GM12878 (cell line): Measurements from ENCODE around the gene SETD7. TPM values are rescaled to one million over a fixed set of nuclear protein-coding genes. Genes with fewer than 3 reads are reported as not detected.

Experiments
- ATAC-seq: fragments of 200-7000 bp; cut with Tn5 transposase; 3 replicates; pipeline ENCODE4 v1.9.1; 2020; ENCODE audit warnings: mild to moderate bottlenecking, moderate library complexity
- BruUV-seq: library from RNA; stranded (reverse); fragments of 400-500 nt; replicated peaks from 2 replicates; lab custom pipeline; 2021; lab: Mats Ljungman, UMichigan
- CTCF ChIA-PET: fragments of 300-600 bp; sonication (Branson Sonifier 250); formaldehyde crosslinking; extraction: SDS; loops from one replicate; lab custom pipeline; 2021; ENCODE audit warnings: inconsistent platforms; lab: Yijun Ruan, JAX
- POLR2A ChIA-PET: fragments of 350-600 bp; formaldehyde crosslinking; extraction: SDS; loops from one replicate; lab custom pipeline; 2021; ENCODE audit warnings: inconsistent platforms; lab: Charles Lee
- RAD21 ChIA-PET: fragments of 300-600 bp; sonication (Branson Sonifier 250); formaldehyde crosslinking; loops from one replicate; lab custom pipeline; 2023; ENCODE audit warnings: antibody characterized with exemption; ENCODE audit not compliant: unreplicated experiment; lab: Charles Lee
- SMC1A ChIA-PET: fragments of 300-600 bp; sonication (Branson Sonifier 250); formaldehyde crosslinking; loops from one replicate; lab custom pipeline; 2023; ENCODE audit not compliant: unreplicated experiment, uncharacterized antibody; lab: Charles Lee
- DNase-seq: peaks from one replicate; pipeline ENCODE4 v3.0.0-alpha.2; 2011; ENCODE audit warnings: low read depth, low spot score
- FAIRE-seq: peaks from 3 replicates; lab custom pipeline; 2011; peaks lifted over from hg19 to GRCh38; lab: Jason Lieb, UNC
- H2AFZ ChIP-seq: 2 replicates; pipeline ENCODE4 v1.6.0; 2011; ENCODE audit warnings: low read depth, low read length, control low read depth; ENCODE audit not compliant: control insufficient read depth
- H3K27ac ChIP-seq: 2 replicates; pipeline ENCODE4 v1.5.1; 2011; ENCODE audit warnings: control low read depth; ENCODE audit not compliant: control insufficient read depth, insufficient read depth
- H3K27me3 ChIP-seq, 2 experiments: replicated peaks in 1 of 2; 2 replicates each; pipeline versions ENCODE4 v1.6.0 to v1.6.1; 2011; ENCODE audit warnings: low read length in 1 of 2; ENCODE audit not compliant: control insufficient read depth in 2 of 2, insufficient read depth in 2 of 2
- H3K36me3 ChIP-seq, 2 experiments: 2 replicates each; pipeline ENCODE4 v1.5.1; 2011; ENCODE audit warnings: low read length in 1 of 2; ENCODE audit not compliant: control insufficient read depth in 2 of 2, insufficient read depth in 2 of 2
- H3K4me1 ChIP-seq: 2 replicates; pipeline ENCODE4 v1.6.1; 2011; ENCODE audit warnings: mild to moderate bottlenecking, low read length, moderate library complexity, mixed read lengths; ENCODE audit not compliant: control insufficient read depth, insufficient read depth
- H3K4me2 ChIP-seq: 2 replicates; pipeline ENCODE4 v1.6.0; 2011; ENCODE audit warnings: control low read depth; ENCODE audit not compliant: control insufficient read depth, insufficient read depth
- H3K4me3 ChIP-seq: fragments of 200-600 bp; sonication (generic); 2 replicates; pipeline ENCODE4 v1.5.1; 2016
- H3K79me2 ChIP-seq: 2 replicates; pipeline ENCODE4 v1.6.0; 2011; ENCODE audit warnings: low read length; ENCODE audit not compliant: control insufficient read depth, insufficient read depth
- H3K9ac ChIP-seq: 2 replicates; pipeline ENCODE4 v1.8.0; 2011; ENCODE audit warnings: low read length, control low read depth, mixed read lengths; ENCODE audit not compliant: control insufficient read depth, insufficient read depth
- H3K9me3 ChIP-seq: replicated peaks from 3 replicates; pipeline ENCODE4 v1.5.1; 2011; ENCODE audit warnings: mild to moderate bottlenecking, low read length; ENCODE audit not compliant: control insufficient read depth, insufficient read depth
- H4K20me1 ChIP-seq: 2 replicates; pipeline ENCODE4 v1.6.0; 2011; ENCODE audit not compliant: control insufficient read depth, insufficient read depth
- BCL3 ChIP-seq: IDR thresholded peaks from 2 replicates; pipeline ENCODE4 v1.6.1; 2011; ENCODE audit warnings: borderline replicate concordance, low read depth, mild to moderate bottlenecking, moderate library complexity, low read length; ENCODE audit not compliant: insufficient read depth, poor library complexity, severe bottlenecking
- FOXM1 ChIP-seq: IDR thresholded peaks from 2 replicates; pipeline ENCODE4 v1.6.1; 2012; ENCODE audit warnings: low read depth, mild to moderate bottlenecking, inconsistent platforms, low read length, moderate library complexity
- KLF5 ChIP-seq: fragments of 450-650 bp; IDR thresholded peaks from 2 replicates; pipeline ENCODE4 v1.6.1; 2014; ENCODE audit warnings: mild to moderate bottlenecking; ENCODE audit not compliant: partially characterized antibody
- MYB ChIP-seq: fragments of 150-350 bp; IDR thresholded peaks from 2 replicates; pipeline ENCODE4 v1.6.1; 2014; ENCODE audit warnings: mild to moderate bottlenecking, low read depth, low read length, borderline replicate concordance
- NBN ChIP-seq: fragments of 450-650 bp; IDR thresholded peaks from 2 replicates; pipeline ENCODE4 v1.6.1; 2016
- NKRF ChIP-seq: fragments of 450-650 bp; conservative IDR thresholded peaks from 2 replicates; pipeline ENCODE4 v1.6.1; 2017; ENCODE audit warnings: mild to moderate bottlenecking, moderate library complexity
- NR2C1 ChIP-seq: fragments of 450-650 bp; IDR thresholded peaks from 2 replicates; pipeline ENCODE4 v1.6.1; 2017; ENCODE audit warnings: antibody characterized with exemption, mild to moderate bottlenecking, moderate library complexity
- RAD21 ChIP-seq: IDR thresholded peaks from 2 replicates; pipeline ENCODE4 v1.6.1; 2011; ENCODE audit warnings: mild to moderate bottlenecking, low read depth, low read length, moderate library complexity; ENCODE audit not compliant: insufficient read depth
- REST ChIP-seq: IDR thresholded peaks from 2 replicates; pipeline ENCODE4 v1.6.1; 2012; ENCODE audit warnings: mild to moderate bottlenecking, low read depth, low read length
- SMAD5 ChIP-seq: IDR thresholded peaks from 2 replicates; pipeline ENCODE4 v1.6.1; 2016; ENCODE audit warnings: antibody characterized with exemption, low read depth
- SPI1 ChIP-seq: IDR thresholded peaks from 2 replicates; pipeline ENCODE4 v1.6.1; 2011; ENCODE audit warnings: low read depth, mild to moderate bottlenecking, low read length, moderate library complexity, borderline replicate concordance; ENCODE audit not compliant: insufficient read depth
- WRNIP1 ChIP-seq: IDR thresholded peaks from 2 replicates; pipeline ENCODE4 v1.6.1; 2011; ENCODE audit warnings: low read depth, low read length, improper control_type of control experiment, borderline replicate concordance
- ZBTB4 ChIP-seq: fragments of 450-650 bp; formaldehyde crosslinking; IDR thresholded peaks from 2 replicates; pipeline ENCODE4 v1.4.0; 2022; ENCODE audit warnings: mild to moderate bottlenecking, moderate library complexity
- ZSCAN29 ChIP-seq: fragments of 450-650 bp; IDR thresholded peaks from 2 replicates; pipeline ENCODE4 v1.6.1; 2017; ENCODE audit warnings: mild to moderate bottlenecking, moderate library complexity
- WGBS: methylation state at CpG from one replicate; pipeline ENCODE4 v1.1.6; 2016; ENCODE audit warnings: low lambda C conversion rate; ENCODE audit not compliant: insufficient replicate concordance, insufficient coverage; ENCODE audit errors: missing lambda C conversion rate; 5-methylcytosine and 5-hydroxymethylcytosine counted together
- in situ Hi-C: fragments of 300-500 bp; cut with MboI; formaldehyde crosslinking; loops from 9 replicates; pipeline ENCODE4 v1.14.3; 2018; ENCODE audit warnings: mixed read lengths
- intact Hi-C: fragments of 100-400 bp; cut with micrococcal nuclease; formaldehyde crosslinking; loops from one replicate; pipeline ENCODE4 v1.14.2; 2022; ENCODE audit not compliant: unreplicated experiment
- polyA plus RNA-seq, 11 experiments: library from polyadenylated mRNA; depleted of rRNA in 4 of 11; unstranded in 6 of 11; stranded (reverse) in 5 of 11; fragments of >200 nt; fragmentation: Nextera tagmentation in 4 of 11; fragmentation: Illumina TruSeq in 1 of 11; extraction: Ambion mirVana in 4 of 11; extraction: Trizol in 1 of 11; gene quantifications; 1 replicate in 1 of 11; 2 replicates in 10 of 11; pipeline versions ENCODE4 v1.2.1 to v1.2.3, GENCODE V29; 2011 to 2016; ENCODE audit warnings: inconsistent platforms in 2 of 11, missing spikeins in 2 of 11, low read depth in 1 of 11
- total RNA-seq, 4 experiments: library from RNA; depleted of rRNA in 3 of 4; stranded (reverse); fragments of >200 nt in 3 of 4; fragmentation: Illumina TruSeq in 1 of 4; extraction: Trizol in 1 of 4; gene quantifications; 2 replicates each; pipeline versions ENCODE4 v1.2.1 to v1.2.3, GENCODE V29; 2013 to 2021

The SETD7 gene
- total and polyA plus RNA-seq, 10 of the 15 experiments (the other 5 are each of a cell fraction or from before 2014, with no cell fraction given): 0.03 to 0.82 (median 0.44) TPM

- H3K27me3 ChIP-seq: no peaks in the 10 kb centered on the region
- SMC1A ChIA-PET: interaction anchor here (0.5 kb wide), 1 partner anchor 48 kb away, joined by 3 read pairs; no protein-coding TSS in a partner anchor
- DNase-seq: no peak
- BruUV-seq: no TSS peak
- no peak overlapping the region for H3K27ac ChIP-seq
- in situ Hi-C loops (no loop called here), intact Hi-C loops (loop anchor here (10.0 kb wide), 1 partner anchor 162 kb away; no protein-coding TSS in a partner anchor)
- H2AFZ ChIP-seq: no peak overlapping the region
- no peaks in the 10 kb centered on the region for H3K36me3 ChIP-seq
- 27% methylated on average over 4 of the region's 4 CpGs for whole genome bisulfite sequencing
- POLR2A ChIA-PET: interaction anchor here (0.7 kb wide), 1 partner anchor 29 kb away, joined by 3 read pairs; no protein-coding TSS in a partner anchor
- H3K79me2 ChIP-seq: no peaks in the 10 kb centered on the region
- H4K20me1 ChIP-seq: no peaks in the 10 kb centered on the region
- no peaks in the 10 kb centered on the region for H3K4me1 ChIP-seq
- no peak for ATAC-seq
- no peaks in the 10 kb centered on the region for H3K9me3 ChIP-seq
- CTCF ChIA-PET: interaction anchor here (1.1 kb wide), 1 partner anchor 107 kb away, joined by 3 read pairs; no protein-coding TSS in a partner anchor
- H3K4me2 ChIP-seq: no peak overlapping the region
- FAIRE-seq: no peak
- H3K4me3 ChIP-seq: no peak overlapping the region
- H3K9ac ChIP-seq: no peak overlapping the region
- RAD21 ChIA-PET: interaction anchor here (0.7 kb wide), 1 partner anchor 95 kb away, joined by 3 read pairs; no protein-coding TSS in a partner anchor
- TF ChIP-seq WRNIP1: no peak
- no peak for TF ChIP-seq SMAD5
- no peak for TF ChIP-seq RAD21
- no peak for TF ChIP-seq NR2C1
- no peak for TF ChIP-seq NBN
- no peak for TF ChIP-seq SPI1
- no peak for TF ChIP-seq ZBTB4 (CRISPR knock-in tag)
- TF ChIP-seq FOXM1: no peak
- TF ChIP-seq BCL3: no peak
- no peak for TF ChIP-seq ZSCAN29
- TF ChIP-seq KLF5: no peak
- TF ChIP-seq MYB: no peak
- no peak for TF ChIP-seq REST
- no peak for TF ChIP-seq NKRF
These were observed 62.8 kb downstream of the SETD7 start for GRCh38 chr4:139493176-139493575.
